Stimulated activated memory B cell treated with anti-CD40 and anti-IgM and Interleukin-4, amounts not matched to agents 10 μg/mL and 1 μg/mL and 100 μg/mL, for 72 hours (primary cell): ENCODE data around the gene KCNJ2.

Experiments used
- ATAC-seq: fragments of 150-1000 bp; cut with Tn5 transposase; 2 replicates; pipeline ENCODE4 v1.10.0; 2021
- H3K27ac Mint-ChIP-seq: one replicate; pipeline ENCODE4 v1.8.0; 2022; ENCODE audit warnings: mild to moderate bottlenecking, mixed read lengths
- H3K27me3 Mint-ChIP-seq: one replicate; pipeline ENCODE4 v1.8.0; 2022; ENCODE audit warnings: mixed read lengths
- H3K36me3 Mint-ChIP-seq: one replicate; pipeline ENCODE4 v1.8.0; 2022; ENCODE audit warnings: mixed read lengths
- H3K4me1 Mint-ChIP-seq: one replicate; pipeline ENCODE4 v1.8.0; 2022; ENCODE audit warnings: mixed read lengths
- H3K4me3 Mint-ChIP-seq: one replicate; pipeline ENCODE4 v1.8.0; 2022; ENCODE audit warnings: mild to moderate bottlenecking, moderate library complexity, mixed read lengths
- H3K9me3 Mint-ChIP-seq: one replicate; pipeline ENCODE4 v1.8.0; 2022; ENCODE audit warnings: mixed read lengths

KCNJ2 gene

GRCh38 chr17:70168977-70169708 lies at the start of gene KCNJ2:
Gene KCNJ2 (plus strand): TSS chr17:70169532. CDS start chr17:70175040, 5,508 bp downstream.
- Mint-ChIP-seq H3K4me1 (peaks cover 18% of the 10 kb centered on the region), H3K27ac (no peak within 1 kb of the TSS), H3K4me3 (peak within 1 kb of the TSS; percentile 60), H3K36me3 (no peaks in the 10 kb centered on the region), H3K27me3 (peaks cover 63% of the 10 kb centered on the region), H3K9me3 (no peaks in the 10 kb centered on the region)
- ATAC-seq, result peak; percentile 83

- Mint-ChIP-seq H3K9me3 (peaks cover 6% of the 10 kb centered on the region), H3K4me1 (peaks cover 7% of the 10 kb centered on the region), H3K27ac (no peak overlapping the region), H3K4me3 (no peak overlapping the region), H3K27me3 (no peaks in the 10 kb centered on the region), H3K36me3 (no peaks in the 10 kb centered on the region)
- no peak for ATAC-seq
Observed at GRCh38 chr17:70119545-70119944, 49.8 kb upstream of the KCNJ2 start.

GRCh38 chr17:70119983-70120382 lies 49.3 kb upstream of the KCNJ2 start:
- no peaks in the 10 kb centered on the region for H3K36me3 Mint-ChIP-seq
- H3K9me3 Mint-ChIP-seq, result peaks cover 6% of the 10 kb centered on the region
- no peak for ATAC-seq
- no peak overlapping the region for H3K4me3 Mint-ChIP-seq
- H3K27ac Mint-ChIP-seq, result no peak overlapping the region
- H3K4me1 Mint-ChIP-seq, result peaks cover 7% of the 10 kb centered on the region
- H3K27me3 Mint-ChIP-seq, result no peaks in the 10 kb centered on the region

GRCh38 chr17:70120425-70120824 lies 48.9 kb upstream of the KCNJ2 start:
- H3K9me3 Mint-ChIP-seq, result peaks cover 6% of the 10 kb centered on the region
- no peaks in the 10 kb centered on the region for H3K36me3 Mint-ChIP-seq
- H3K4me3 Mint-ChIP-seq, result no peak overlapping the region
- H3K27me3 Mint-ChIP-seq, result no peaks in the 10 kb centered on the region
- no peak overlapping the region for H3K27ac Mint-ChIP-seq
- H3K4me1 Mint-ChIP-seq, result peaks cover 7% of the 10 kb centered on the region
- ATAC-seq, result peak; percentile 56

- Mint-ChIP-seq H3K4me1 (peaks cover 7% of the 10 kb centered on the region), H3K27me3 (no peaks in the 10 kb centered on the region), H3K36me3 (no peaks in the 10 kb centered on the region), H3K4me3 (no peak overlapping the region), H3K27ac (no peak overlapping the region), H3K9me3 (peaks cover 6% of the 10 kb centered on the region)
- ATAC-seq, result no peak
Observed at GRCh38 chr17:70121126-70121525, 48.2 kb upstream of the KCNJ2 start.

- no peak for ATAC-seq
- H3K36me3 Mint-ChIP-seq, result no peaks in the 10 kb centered on the region
- H3K9me3 Mint-ChIP-seq, result peaks cover 3% of the 10 kb centered on the region
- H3K4me3 Mint-ChIP-seq, result no peak overlapping the region
- no peaks in the 10 kb centered on the region for H3K27me3 Mint-ChIP-seq
- H3K27ac Mint-ChIP-seq, result no peak overlapping the region
- H3K4me1 Mint-ChIP-seq, result peaks cover 7% of the 10 kb centered on the region
Observed at GRCh38 chr17:70123193-70123592, 46.1 kb upstream of the KCNJ2 start.

- no peaks in the 10 kb centered on the region for H3K27me3 Mint-ChIP-seq
- H3K4me1 Mint-ChIP-seq, result peaks cover 7% of the 10 kb centered on the region
- no peak overlapping the region for H3K4me3 Mint-ChIP-seq
- no peak for ATAC-seq
- peaks cover 3% of the 10 kb centered on the region for H3K9me3 Mint-ChIP-seq
- H3K27ac Mint-ChIP-seq, result no peak overlapping the region
- H3K36me3 Mint-ChIP-seq, result no peaks in the 10 kb centered on the region
Observed at GRCh38 chr17:70124723-70125122, 44.6 kb upstream of the KCNJ2 start.

GRCh38 chr17:70127221-70127873 lies 42.0 kb upstream of the KCNJ2 start:
- Mint-ChIP-seq H3K9me3 (no peaks in the 10 kb centered on the region), H3K27me3 (no peaks in the 10 kb centered on the region), H3K4me1 (no peaks in the 10 kb centered on the region)

GRCh38 chr17:70128727-70129238 lies 40.5 kb upstream of the KCNJ2 start:
- Mint-ChIP-seq H3K36me3 (no peaks in the 10 kb centered on the region), H3K27me3 (no peaks in the 10 kb centered on the region), H3K4me1 (no peaks in the 10 kb centered on the region), H3K4me3 (no peak overlapping the region), H3K9me3 (no peaks in the 10 kb centered on the region), H3K27ac (no peak overlapping the region)
- no peak for ATAC-seq

More at GRCh38 chr17:70127221-70127873, 42.0 kb upstream of the KCNJ2 start:
- no peaks in the 10 kb centered on the region for H3K36me3 Mint-ChIP-seq
- no peak overlapping the region for H3K4me3 Mint-ChIP-seq
- H3K27ac Mint-ChIP-seq, result no peak overlapping the region
- ATAC-seq, result no peak

- H3K4me1 Mint-ChIP-seq, result no peaks in the 10 kb centered on the region
Observed at GRCh38 chr17:70130289-70130688, 39.0 kb upstream of the KCNJ2 start.

GRCh38 chr17:70132505-70132904 lies 36.8 kb upstream of the KCNJ2 start:
- no peaks in the 10 kb centered on the region for H3K9me3 Mint-ChIP-seq
- peaks cover 9% of the 10 kb centered on the region for H3K4me1 Mint-ChIP-seq
- H3K4me3 Mint-ChIP-seq, result no peak overlapping the region
- H3K36me3 Mint-ChIP-seq, result no peaks in the 10 kb centered on the region
- ATAC-seq, result no peak
- H3K27me3 Mint-ChIP-seq, result no peaks in the 10 kb centered on the region
- H3K27ac Mint-ChIP-seq, result no peak overlapping the region

More at GRCh38 chr17:70130289-70130688, 39.0 kb upstream of the KCNJ2 start:
- Mint-ChIP-seq H3K36me3 (no peaks in the 10 kb centered on the region), H3K9me3 (no peaks in the 10 kb centered on the region), H3K27ac (no peak overlapping the region), H3K27me3 (no peaks in the 10 kb centered on the region), H3K4me3 (no peak overlapping the region)
- ATAC-seq, result no peak

GRCh38 chr17:70134042-70134441 lies 35.3 kb upstream of the KCNJ2 start:
- Mint-ChIP-seq H3K27ac (no peak overlapping the region), H3K9me3 (no peaks in the 10 kb centered on the region), H3K27me3 (no peaks in the 10 kb centered on the region), H3K4me1 (peaks cover 14% of the 10 kb centered on the region), H3K4me3 (no peak overlapping the region), H3K36me3 (no peaks in the 10 kb centered on the region)
- ATAC-seq, result no peak

- no peaks in the 10 kb centered on the region for H3K9me3 Mint-ChIP-seq
- no peak for ATAC-seq
- no peak overlapping the region for H3K27ac Mint-ChIP-seq
- H3K36me3 Mint-ChIP-seq, result no peaks in the 10 kb centered on the region
- no peaks in the 10 kb centered on the region for H3K27me3 Mint-ChIP-seq
- peaks cover 14% of the 10 kb centered on the region for H3K4me1 Mint-ChIP-seq
- H3K4me3 Mint-ChIP-seq, result no peak overlapping the region
Observed at GRCh38 chr17:70134777-70135176, 34.6 kb upstream of the KCNJ2 start.

- Mint-ChIP-seq H3K4me1 (peaks cover 14% of the 10 kb centered on the region), H3K9me3 (no peaks in the 10 kb centered on the region), H3K36me3 (no peaks in the 10 kb centered on the region), H3K27ac (no peak overlapping the region), H3K27me3 (no peaks in the 10 kb centered on the region), H3K4me3 (no peak overlapping the region)
- ATAC-seq, result no peak
Observed at GRCh38 chr17:70136131-70136530, 33.2 kb upstream of the KCNJ2 start.

GRCh38 chr17:70137451-70138230 lies 31.7 kb upstream of the KCNJ2 start:
- ATAC-seq, result peak; percentile 94
- peak overlapping the region; percentile 35 for H3K27ac Mint-ChIP-seq

More at GRCh38 chr17:70137451-70138230, 31.7 kb upstream of the KCNJ2 start:
- H3K36me3 Mint-ChIP-seq, result no peaks in the 10 kb centered on the region
- H3K27me3 Mint-ChIP-seq, result no peaks in the 10 kb centered on the region
- peak overlapping the region; percentile 63 for H3K4me3 Mint-ChIP-seq
- H3K4me1 Mint-ChIP-seq, result peaks cover 14% of the 10 kb centered on the region
- H3K9me3 Mint-ChIP-seq, result no peaks in the 10 kb centered on the region
